Measurements from ENCODE around the gene HOXD8. TPM values are rescaled to one million over a fixed set of nuclear protein-coding genes. Genes with fewer than 3 reads are reported as not detected.

HOXD8 gene
- total and polyA plus RNA-seq, 10 of the 15 experiments (the other 5 are each of a cell fraction or from before 2014, with no cell fraction given), result not detected

DNA sequence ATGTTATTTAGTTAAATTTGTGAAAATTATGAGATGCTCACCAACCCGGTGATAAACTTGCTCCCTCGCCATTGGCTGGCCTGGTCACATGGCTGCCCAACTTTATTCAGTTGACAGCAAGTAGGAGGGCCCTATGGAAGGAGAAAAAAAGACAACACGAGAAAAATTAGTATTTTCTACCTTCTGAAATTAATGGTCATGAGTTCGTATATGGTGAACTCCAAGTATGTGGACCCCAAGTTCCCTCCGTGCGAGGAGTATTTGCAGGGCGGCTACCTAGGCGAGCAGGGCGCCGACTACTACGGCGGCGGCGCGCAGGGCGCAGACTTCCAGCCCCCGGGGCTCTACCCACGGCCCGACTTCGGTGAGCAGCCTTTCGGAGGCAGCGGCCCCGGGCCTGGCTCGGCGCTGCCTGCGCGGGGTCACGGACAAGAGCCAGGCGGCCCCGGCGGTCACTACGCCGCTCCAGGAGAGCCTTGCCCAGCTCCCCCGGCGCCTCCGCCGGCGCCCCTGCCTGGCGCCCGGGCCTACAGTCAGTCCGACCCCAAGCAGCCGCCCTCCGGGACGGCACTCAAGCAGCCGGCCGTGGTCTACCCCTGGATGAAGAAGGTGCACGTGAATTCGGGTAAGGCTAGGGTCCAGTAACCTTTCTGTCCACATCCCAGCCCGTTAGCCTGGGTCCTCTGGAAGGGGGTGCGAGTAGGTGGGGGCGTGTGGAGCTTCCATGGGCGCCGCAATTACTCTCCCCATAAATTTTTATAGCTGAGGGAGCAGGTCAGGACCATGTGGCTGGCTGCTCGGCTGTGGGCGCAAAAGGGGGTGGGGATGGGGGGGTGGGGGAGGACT, 22.2 kb downstream of the HOXD8 start, which contains the start of gene HOXD4:
Gene HOXD4, plus strand, starts transcription at position 109 of the 846 bp plus-strand sequence. Its CDS starts 84 bp downstream, at position 193.
- POLR2A ChIA-PET, result no interaction called here
- WGBS (ENCODE audit: insufficient coverage, insufficient replicate concordance, low lambda C conversion rate, missing lambda C conversion rate), result 28% methylated on average over 53 of the region's 55 CpGs
- intact Hi-C loops (cut with micrococcal nuclease; ENCODE audit: unreplicated experiment), result no loop called here

More for the DNA sequence above, 22.2 kb downstream of the HOXD8 start, which contains the start of gene HOXD4:
- no peak for ATAC-seq
- H3K27ac ChIP-seq (ENCODE audit: control insufficient read depth, insufficient read depth), result no peak within 1 kb of the TSS
- H3K4me1 ChIP-seq (ENCODE audit: control insufficient read depth, insufficient read depth, low read length), result no peaks in the 10 kb centered on the region
- H3K27me3 ChIP-seq (replicated peaks in 1 of 2; ENCODE audit: control insufficient read depth in 2 of 2, insufficient read depth in 2 of 2, low read length in 1 of 2), result peaks cover 11 to 40% of the 10 kb centered on the region in 2 experiments
- no peak within 1 kb of the TSS for H3K4me3 ChIP-seq
- RAD21 ChIA-PET (ENCODE audit: unreplicated experiment), result interaction anchor here (0.9 to 1.1 kb wide), 2 partner anchors 11 to 12 kb away, joined by 3 to 4 read pairs; no protein-coding TSS in a partner anchor
- H2AFZ ChIP-seq (ENCODE audit: control insufficient read depth, low read depth, low read length), result no peak within 1 kb of the TSS
- DNase-seq (ENCODE audit: low read depth, low spot score), result no peak
- no peaks in the 10 kb centered on the region for H4K20me1 ChIP-seq (ENCODE audit: control insufficient read depth, insufficient read depth)
- H3K4me2 ChIP-seq (ENCODE audit: control insufficient read depth, insufficient read depth), result no peak within 1 kb of the TSS
- TF ChIP-seq ZBED1 (IDR thresholded peaks at IDR 0.05; ENCODE audit: borderline replicate concordance), result no peak
- no peak for TF ChIP-seq MEF2B (IDR thresholded peaks at IDR 0.05; ENCODE audit: partially characterized antibody, poor library complexity, severe bottlenecking)
- TF ChIP-seq FOXK2 (IDR thresholded peaks at IDR 0.05), result no peak
- TF ChIP-seq, protein P1, sequence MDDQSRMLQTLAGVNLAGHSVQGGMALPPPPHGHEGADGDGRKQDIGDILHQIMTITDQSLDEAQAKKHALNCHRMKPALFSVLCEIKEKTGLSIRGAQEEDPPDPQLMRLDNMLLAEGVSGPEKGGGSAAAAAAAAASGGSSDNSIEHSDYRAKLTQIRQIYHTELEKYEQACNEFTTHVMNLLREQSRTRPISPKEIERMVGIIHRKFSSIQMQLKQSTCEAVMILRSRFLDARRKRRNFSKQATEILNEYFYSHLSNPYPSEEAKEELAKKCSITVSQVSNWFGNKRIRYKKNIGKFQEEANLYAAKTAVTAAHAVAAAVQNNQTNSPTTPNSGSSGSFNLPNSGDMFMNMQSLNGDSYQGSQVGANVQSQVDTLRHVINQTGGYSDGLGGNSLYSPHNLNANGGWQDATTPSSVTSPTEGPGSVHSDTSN (IDR thresholded peaks at IDR 0.05; ENCODE audit: insufficient replicate concordance, low read depth, low read length), result no peak
- TF ChIP-seq, protein P2, sequence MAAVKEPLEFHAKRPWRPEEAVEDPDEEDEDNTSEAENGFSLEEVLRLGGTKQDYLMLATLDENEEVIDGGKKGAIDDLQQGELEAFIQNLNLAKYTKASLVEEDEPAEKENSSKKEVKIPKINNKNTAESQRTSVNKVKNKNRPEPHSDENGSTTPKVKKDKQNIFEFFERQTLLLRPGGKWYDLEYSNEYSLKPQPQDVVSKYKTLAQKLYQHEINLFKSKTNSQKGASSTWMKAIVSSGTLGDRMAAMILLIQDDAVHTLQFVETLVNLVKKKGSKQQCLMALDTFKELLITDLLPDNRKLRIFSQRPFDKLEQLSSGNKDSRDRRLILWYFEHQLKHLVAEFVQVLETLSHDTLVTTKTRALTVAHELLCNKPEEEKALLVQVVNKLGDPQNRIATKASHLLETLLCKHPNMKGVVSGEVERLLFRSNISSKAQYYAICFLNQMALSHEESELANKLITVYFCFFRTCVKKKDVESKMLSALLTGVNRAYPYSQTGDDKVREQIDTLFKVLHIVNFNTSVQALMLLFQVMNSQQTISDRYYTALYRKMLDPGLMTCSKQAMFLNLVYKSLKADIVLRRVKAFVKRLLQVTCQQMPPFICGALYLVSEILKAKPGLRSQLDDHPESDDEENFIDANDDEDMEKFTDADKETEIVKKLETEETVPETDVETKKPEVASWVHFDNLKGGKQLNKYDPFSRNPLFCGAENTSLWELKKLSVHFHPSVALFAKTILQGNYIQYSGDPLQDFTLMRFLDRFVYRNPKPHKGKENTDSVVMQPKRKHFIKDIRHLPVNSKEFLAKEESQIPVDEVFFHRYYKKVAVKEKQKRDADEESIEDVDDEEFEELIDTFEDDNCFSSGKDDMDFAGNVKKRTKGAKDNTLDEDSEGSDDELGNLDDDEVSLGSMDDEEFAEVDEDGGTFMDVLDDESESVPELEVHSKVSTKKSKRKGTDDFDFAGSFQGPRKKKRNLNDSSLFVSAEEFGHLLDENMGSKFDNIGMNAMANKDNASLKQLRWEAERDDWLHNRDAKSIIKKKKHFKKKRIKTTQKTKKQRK (IDR thresholded peaks at IDR 0.05; ENCODE audit: low read depth, low read length), result no peak
- no peak for TF ChIP-seq LARP7 (IDR thresholded peaks at IDR 0.05)
- TF ChIP-seq MEF2A (IDR thresholded peaks at IDR 0.05; ENCODE audit: insufficient read depth, low read depth, low read length), result no peak
- TF ChIP-seq, protein P3, sequence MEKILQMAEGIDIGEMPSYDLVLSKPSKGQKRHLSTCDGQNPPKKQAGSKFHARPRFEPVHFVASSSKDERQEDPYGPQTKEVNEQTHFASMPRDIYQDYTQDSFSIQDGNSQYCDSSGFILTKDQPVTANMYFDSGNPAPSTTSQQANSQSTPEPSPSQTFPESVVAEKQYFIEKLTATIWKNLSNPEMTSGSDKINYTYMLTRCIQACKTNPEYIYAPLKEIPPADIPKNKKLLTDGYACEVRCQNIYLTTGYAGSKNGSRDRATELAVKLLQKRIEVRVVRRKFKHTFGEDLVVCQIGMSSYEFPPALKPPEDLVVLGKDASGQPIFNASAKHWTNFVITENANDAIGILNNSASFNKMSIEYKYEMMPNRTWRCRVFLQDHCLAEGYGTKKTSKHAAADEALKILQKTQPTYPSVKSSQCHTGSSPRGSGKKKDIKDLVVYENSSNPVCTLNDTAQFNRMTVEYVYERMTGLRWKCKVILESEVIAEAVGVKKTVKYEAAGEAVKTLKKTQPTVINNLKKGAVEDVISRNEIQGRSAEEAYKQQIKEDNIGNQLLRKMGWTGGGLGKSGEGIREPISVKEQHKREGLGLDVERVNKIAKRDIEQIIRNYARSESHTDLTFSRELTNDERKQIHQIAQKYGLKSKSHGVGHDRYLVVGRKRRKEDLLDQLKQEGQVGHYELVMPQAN (conservative IDR thresholded peaks at IDR 0.05), result no peak
- CTCF ChIA-PET, result interaction anchor here (1.5 kb wide), 1 partner anchor 500 kb away, joined by 3 read pairs; no protein-coding TSS in a partner anchor
- no peak for FAIRE-seq
- no peaks in the 10 kb centered on the region for H3K79me2 ChIP-seq (ENCODE audit: control insufficient read depth, insufficient read depth, low read length)
- H3K36me3 ChIP-seq (ENCODE audit: control insufficient read depth in 2 of 2, insufficient read depth in 2 of 2, low read length in 1 of 2), result no peaks in the 10 kb centered on the region
- no peaks in the 10 kb centered on the region for H3K9me3 ChIP-seq (replicated peaks; ENCODE audit: control insufficient read depth, insufficient read depth, low read length)
- SMC1A ChIA-PET (ENCODE audit: uncharacterized antibody, unreplicated experiment), result no interaction called here
- H3K9ac ChIP-seq (ENCODE audit: control insufficient read depth, insufficient read depth, low read length), result no peak within 1 kb of the TSS
- in situ Hi-C loops (cut with MboI), result no loop called here
- BruUV-seq (replicated peaks), result no TSS peak
